Measurements from ENCODE around the gene CYP2E1.
"Not testable (repeated sequence)": the region's sequence is repeated elsewhere in the genome, so short reads cannot be mapped to it uniquely, and the experiment has no call there.

Gene CYP2E1

DNA sequence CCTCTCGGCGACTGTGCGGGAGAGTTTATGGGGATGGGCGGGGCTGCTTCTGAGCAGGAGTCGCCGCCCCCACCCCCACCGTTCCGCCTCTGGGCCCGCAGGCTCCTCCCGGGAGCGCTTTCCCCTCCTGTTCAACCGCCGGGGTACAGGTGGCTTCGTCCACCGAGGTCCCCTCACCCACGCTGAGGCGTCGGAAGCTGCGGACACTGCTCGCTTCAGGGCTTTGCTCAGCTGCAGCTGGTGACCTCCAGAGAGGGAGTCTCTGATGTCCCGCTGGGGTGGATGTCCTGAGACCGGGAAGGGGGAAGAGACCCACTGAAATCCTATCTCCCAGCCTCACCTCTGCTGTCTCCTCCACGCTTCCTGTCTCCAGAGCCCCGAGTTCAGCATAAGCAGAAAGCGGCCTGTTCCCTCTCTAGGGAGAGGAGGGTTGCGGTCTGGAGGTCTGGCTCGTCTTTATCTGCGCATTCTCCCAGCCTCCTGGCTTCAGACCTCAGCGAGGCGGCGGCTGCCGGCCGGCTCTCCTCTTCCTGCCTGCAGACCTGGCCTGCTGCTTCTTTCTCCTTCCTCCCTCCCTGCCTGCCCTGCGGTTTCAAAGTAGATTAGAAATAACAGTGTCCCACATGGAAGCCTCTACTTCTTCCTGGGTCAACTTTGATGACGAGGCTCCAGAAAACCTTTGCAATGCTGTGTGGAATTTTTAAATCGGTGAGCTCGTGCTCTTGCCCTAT, 1.8 kb downstream of the CYP2E1 start:
- DNase-seq = no peak

DNA sequence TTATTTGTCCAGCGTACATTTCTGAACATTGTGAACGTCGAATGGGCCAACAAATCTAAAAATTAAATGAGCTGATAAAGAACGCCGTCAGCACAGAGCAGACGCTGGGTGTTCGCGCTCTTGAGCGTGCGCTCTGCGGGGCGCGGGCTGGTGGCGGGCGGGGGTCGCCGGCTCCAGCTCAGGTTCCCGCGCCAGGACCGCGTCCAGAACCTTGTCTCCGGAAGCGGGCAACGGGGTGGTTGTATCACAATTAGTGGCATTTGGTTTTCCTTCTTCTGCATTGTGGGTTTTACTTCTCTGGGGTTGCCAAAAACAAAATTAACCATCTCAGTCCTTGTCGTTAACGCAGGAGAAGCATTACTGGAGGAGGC, 2.4 kb downstream of the CYP2E1 start:
- no peak for DNase-seq

DNA sequence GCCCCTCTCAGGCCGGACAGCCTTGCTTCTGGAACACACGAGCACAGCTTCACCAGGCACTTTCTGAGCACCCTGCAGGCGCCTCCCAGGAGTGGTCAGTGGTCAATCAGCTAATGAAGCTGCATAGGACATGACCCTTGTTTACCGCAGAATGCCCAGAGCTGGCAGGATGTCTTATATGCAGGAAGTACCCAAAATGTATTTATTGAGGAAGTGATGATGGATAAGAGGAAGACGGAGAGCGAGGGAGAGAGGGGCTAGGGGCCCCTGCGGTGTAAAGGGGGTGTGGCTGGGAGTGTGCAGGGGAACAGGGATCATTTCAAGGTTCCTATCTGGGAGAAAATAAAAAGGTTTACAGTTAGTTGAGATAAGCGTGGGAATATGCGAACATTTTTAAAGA, 3.3 kb downstream of the CYP2E1 start:
- DNase-seq = no peak

- DNase-seq = no peak
Measured at GRCh38 chr10:133532871-133533270, 5.7 kb downstream of the CYP2E1 start.

- no peak for DNase-seq
Measured at GRCh38 chr10:133534417-133534816, 7.3 kb downstream of the CYP2E1 start.

GRCh38 chr10:133536198-133536597, 9.0 kb downstream of the CYP2E1 start:
- no peak for DNase-seq

GRCh38 chr10:133537546-133538545, 10.7 kb downstream of the CYP2E1 start:
- no peak for DNase-seq

- DNase-seq = not testable (repeated sequence)
Measured at GRCh38 chr10:133541441-133541975, 14.3 kb downstream of the CYP2E1 start.

DNA sequence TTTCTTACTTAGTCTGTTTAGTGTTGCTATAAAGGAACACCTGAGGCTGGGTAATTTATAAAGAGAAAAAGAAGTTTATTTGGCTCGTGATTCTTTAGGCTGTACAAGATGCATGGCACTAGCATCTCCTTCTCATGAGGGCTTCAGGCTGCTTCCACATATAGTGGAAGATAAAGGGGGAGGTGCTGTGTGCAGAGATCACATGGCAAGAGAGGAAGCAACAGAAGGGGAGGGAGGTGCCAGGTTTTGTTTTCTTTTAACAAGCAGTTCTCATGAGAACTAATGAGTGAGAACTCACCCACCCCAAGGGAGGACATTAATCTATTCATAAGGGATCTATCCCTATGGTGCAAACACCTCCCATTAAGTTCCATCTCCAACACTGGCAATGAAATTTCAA, 17.3 kb downstream of the CYP2E1 start:
- DNase-seq = no peak

GRCh38 chr10:133554600-133554999, 27.4 kb downstream of the CYP2E1 start:
- DNase-seq = no peak

DNA sequence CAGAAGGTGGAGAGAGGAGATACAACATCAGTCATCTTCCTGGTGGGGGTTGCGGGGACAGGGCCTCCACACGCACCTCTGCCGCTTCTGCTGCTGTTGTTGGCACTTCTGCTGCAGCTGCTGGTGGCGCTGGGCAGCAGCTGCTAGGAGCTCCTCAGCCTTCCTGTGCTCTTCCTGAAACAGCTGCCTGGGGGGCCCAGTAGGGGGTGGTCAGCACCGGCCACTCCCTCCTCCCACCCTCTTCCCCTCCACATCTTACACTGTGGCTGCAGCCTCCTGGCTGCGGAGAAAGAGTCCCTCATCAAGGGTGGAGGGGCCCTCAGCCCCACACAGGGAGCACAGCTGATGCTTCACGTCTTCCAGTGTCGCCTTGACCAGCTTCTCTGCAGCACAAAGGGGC, 28.4 kb downstream of the CYP2E1 start:
- no peak for DNase-seq

- no peak for DNase-seq
Measured at GRCh38 chr10:133557381-133557780, 30.2 kb downstream of the CYP2E1 start.

- no peak for DNase-seq
Measured at GRCh38 chr10:133559216-133559615, 32.1 kb downstream of the CYP2E1 start.

GRCh38 chr10:133564816-133565215, 37.7 kb downstream of the CYP2E1 start:
- DNase-seq = no peak

DNA sequence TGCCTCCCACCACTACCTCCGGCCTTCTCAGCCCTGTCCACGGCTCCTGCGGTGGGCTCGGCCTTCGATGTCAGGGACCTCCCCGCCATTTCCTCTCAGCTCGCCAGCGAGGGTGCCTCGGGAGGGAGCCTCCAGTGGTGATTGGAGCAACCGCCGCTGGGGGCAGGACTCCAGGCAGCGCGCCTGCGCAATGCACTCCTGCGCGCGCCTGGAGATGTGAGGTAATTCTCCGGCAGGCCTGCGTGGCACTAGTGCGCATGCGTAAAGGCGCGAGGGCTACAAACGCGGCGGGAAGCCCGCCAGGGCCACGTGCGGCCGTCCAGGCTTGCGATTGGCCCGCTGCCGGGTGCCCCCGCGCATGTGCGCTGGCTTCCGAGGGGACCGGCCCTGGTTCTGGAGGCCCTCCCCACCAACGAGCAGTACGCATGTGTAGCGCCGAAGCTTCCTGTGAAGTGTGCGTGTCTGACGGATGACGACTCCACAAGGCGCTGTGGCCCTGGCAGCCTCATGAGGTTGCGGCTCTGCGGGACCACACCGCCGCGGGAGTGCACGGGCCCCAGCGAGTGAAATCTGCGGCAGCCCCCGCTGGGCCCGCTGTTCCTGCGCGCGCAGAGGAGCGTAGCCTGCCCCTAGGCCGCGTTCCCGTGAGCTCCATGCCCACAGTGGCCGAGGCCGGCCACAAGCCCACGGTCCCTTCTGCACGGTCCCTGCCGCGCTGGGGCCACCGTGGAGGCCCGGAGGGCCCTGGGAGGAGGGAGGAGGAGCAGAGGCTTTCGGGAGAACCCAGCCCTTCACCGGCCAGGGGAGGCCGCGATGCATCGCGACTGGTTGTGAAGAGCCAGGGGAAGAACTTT, 38.5 kb downstream of the CYP2E1 start, which contains the start of gene SYCE1:
SYCE1 (minus strand) TSS at position 143 of the 854 bp plus-strand sequence; CDS start at position 89, 54 bp downstream.
- no peak for DNase-seq

DNA sequence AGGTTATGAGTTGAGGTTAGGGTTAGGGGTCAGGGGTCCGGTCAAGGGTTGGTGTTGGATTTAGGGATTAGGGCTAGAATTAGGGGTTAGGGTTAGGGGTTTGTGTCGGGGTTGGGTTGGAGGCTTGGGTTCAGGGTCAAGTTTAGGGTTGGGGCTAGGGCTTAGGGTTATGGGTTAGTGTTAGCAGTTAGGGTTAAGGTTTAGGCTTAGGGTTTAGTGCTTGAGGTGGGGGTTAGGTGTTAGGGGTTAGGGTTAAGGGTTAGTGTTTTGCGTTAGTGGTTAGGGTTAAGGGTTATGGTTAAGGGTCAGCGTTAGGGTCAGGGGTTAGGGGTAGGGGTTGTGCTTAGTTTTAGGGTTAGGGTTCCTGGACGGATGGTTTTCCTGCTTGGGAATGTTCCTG, 40.0 kb downstream of the CYP2E1 start:
- no peak for DNase-seq

- DNase-seq = no peak
Measured at GRCh38 chr10:133567609-133568286, 40.6 kb downstream of the CYP2E1 start.

GRCh38 chr10:133568287-133568614, 41.1 kb downstream of the CYP2E1 start:
- no peak for DNase-seq

DNA sequence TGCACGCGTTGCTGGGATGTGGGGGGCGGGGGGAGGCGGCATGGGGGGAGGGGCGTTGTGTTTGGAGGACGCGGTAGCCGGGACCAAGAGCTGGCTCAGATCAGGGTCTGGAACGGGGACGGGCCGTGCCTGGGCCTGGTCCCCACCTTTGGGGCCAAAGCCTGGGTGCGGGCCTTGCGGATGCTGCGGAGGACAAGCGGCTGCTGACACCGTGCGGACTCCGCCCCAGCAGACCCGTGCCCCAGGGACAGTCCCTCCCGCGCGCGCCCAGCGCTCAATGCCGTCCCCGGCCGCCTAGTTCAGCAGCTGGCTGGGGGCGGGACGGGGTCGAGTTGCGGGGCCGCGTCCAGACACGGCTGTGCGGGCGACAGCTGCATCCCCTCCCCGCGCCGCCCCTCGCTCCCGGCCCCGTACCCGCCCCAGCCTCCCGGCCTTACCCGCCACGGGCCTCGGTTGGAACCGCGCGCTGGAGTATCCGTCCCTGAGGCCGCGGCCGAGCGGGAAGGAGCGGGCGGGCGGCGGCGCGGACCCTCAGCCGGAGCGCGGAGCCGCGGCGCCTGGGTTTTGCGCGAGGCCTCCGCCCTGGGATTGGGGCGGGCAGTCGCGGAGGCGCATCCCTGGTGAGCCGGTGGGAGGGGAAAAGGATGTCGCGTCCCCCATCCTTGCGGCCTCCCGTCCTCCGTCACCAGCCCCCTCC, 41.8 kb downstream of the CYP2E1 start:
- DNase-seq = not testable (repeated sequence)

- DNase-seq = not testable (repeated sequence)
Measured at GRCh38 chr10:133569801-133570200, 42.6 kb downstream of the CYP2E1 start.

GRCh38 chr10:133572055-133572454, 44.9 kb downstream of the CYP2E1 start:
- DNase-seq = not testable (repeated sequence)
